HG02571 (cell line): ENCODE results near the gene RETREG2.
"Not testable (repeated sequence)": the region's sequence is repeated elsewhere in the genome, so short reads cannot be mapped to it uniquely, and the experiment has no call there.

Experiments
- ATAC-seq: cut with Tn5 transposase; IDR thresholded peaks from one replicate; pipeline ENCODE4 v1.9.1; 2021; ENCODE audit warnings: mild to moderate bottlenecking, moderate library complexity; ENCODE audit not compliant: unreplicated experiment

RETREG2 gene

GRCh38 chr2:219186754-219187456, 8.8 kb downstream of the RETREG2 start:
- no peak for ATAC-seq

DNA sequence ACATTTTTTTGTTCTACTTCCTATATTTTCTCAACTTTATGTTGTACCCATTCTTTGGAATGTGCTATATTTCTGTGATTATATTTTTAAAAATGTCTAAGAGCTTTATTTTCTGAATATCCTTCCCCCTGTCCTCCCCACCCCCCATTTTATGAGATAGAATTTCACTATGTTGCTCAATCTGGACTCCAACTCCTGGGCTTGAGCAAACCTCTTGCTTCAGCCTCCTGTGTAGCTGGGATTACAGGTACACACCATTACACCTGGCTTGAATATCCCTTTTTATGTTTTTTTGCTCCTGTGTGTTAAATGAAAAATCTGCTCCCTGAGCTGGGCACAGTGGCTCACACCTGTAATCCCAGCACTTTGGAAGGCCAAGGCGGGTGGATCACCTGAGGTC, 19.3 kb downstream of the RETREG2 start:
- no peak for ATAC-seq

DNA sequence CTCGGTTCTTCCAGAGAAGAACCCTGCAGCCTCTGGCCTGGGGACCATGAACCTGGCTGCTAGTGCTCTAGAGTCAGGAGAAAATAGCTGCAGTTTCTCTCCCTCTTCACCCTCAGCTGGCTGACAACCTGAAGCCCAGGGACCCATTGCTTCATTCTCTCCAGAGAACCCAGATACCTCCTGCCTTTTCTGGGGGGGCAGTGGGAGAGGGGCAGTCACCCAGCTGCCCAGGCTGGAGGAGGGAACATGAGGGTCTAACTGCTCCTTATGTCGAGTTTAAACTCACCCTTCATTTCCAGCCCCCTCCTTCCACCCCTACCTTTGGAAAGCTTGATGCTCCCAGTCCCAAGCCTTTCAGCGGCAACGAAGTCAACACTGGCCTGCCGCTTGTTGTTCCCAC, 20.9 kb downstream of the RETREG2 start:
- ATAC-seq: no peak

DNA sequence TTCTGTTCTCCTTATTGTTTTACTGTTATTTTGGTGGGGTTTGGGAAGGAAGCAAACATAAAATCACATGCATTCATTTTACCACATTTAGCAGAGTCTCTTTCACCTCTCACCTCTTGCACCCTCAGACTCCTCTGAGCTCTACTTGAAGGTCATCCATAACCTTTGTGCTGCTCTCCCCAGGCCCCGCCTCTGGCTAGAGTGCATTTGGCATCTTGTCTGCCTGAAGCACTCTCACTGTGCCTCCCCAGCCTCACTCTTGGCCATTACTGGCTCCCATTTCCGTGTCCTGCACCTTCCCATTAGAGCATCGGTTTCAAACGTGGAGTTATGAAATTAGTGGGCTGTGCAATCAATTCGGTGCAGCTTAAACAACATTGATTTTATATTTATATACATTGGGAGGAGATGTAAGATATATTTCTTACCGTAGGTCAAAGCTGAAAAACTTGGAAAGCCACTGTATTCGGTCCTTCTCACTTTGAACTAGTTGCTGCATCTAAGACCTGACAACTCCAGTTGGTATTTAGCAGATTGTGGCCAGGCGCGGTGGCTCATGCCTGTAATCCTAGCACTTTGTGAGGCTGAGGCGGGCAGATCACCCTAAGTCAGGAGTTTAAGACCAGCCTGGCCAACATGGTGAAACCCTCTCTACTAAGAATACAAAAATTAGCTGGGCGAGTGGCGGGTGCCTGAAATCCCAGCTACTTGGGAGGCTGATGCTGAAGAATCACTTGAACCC, 21.6 kb downstream of the RETREG2 start:
- no peak for ATAC-seq

- ATAC-seq: not testable (repeated sequence)
Observed at GRCh38 chr2:219200502-219201326, 22.6 kb downstream of the RETREG2 start.

- not testable (repeated sequence) for ATAC-seq
Observed at GRCh38 chr2:219201331-219201730, 23.3 kb downstream of the RETREG2 start.

DNA sequence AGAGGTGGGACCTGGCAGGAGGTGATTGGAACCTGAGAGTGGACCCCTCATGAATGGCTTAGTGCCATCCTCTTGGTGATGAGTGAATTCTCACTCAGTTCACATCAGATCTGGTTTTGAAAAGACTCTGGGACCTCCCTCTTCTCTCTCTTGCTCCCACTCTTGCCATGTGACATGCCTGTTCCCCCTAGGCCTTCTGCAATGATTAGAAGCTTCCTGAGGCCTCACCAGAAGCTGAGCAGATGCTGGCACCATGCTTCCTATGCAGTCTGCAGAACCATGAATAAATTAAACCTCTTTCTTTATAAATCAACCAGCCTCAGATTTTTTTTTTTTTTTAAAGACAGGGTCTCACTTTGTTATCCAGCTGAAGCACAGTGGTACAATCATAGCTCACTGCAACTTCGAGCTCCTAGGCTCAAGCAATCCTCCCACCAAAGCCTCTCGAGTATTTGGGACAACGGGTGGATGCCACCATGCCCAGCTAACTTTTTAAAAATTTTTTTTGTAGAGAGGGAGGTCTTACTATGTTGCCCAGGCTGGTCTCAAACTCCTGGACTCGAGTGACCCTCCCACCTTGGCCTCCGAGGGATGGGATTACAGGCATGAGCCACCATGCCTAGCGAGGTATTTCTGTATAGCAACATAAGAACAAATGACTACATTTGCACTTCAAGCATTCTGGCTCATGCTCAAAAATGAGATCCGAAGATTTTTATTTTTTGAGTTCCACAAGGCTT, 26.5 kb downstream of the RETREG2 start:
- no peak for ATAC-seq

GRCh38 chr2:219205165-219205538, 27.1 kb downstream of the RETREG2 start:
- ATAC-seq: no peak

DNA sequence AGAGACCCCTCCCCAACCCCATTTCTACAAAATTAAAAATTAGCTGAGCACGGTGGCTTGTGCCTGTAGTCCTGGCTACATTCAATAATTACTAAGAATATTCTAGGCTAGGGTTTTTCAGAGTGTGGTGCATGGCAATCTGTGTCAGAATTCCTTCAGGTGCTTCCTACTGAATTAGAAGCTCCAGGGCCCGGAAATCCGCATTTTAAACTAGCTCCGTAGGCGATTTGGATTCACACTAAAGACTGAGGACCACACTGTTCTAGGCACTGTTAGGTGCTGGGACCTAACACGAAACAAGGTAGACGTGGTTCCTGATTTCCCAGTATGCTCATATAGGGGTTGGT, 27.9 kb downstream of the RETREG2 start:
- ATAC-seq: no peak

- ATAC-seq: peak; percentile 97
Observed at GRCh38 chr2:219206328-219207133, 28.5 kb downstream of the RETREG2 start, which contains the start of gene ZFAND2B. Gene ZFAND2B, plus strand, starts transcription at chr2:219206782. Its CDS starts 206 bp downstream, at chr2:219206988.

GRCh38 chr2:219207134-219207883, 29.2 kb downstream of the RETREG2 start:
- no peak for ATAC-seq

DNA sequence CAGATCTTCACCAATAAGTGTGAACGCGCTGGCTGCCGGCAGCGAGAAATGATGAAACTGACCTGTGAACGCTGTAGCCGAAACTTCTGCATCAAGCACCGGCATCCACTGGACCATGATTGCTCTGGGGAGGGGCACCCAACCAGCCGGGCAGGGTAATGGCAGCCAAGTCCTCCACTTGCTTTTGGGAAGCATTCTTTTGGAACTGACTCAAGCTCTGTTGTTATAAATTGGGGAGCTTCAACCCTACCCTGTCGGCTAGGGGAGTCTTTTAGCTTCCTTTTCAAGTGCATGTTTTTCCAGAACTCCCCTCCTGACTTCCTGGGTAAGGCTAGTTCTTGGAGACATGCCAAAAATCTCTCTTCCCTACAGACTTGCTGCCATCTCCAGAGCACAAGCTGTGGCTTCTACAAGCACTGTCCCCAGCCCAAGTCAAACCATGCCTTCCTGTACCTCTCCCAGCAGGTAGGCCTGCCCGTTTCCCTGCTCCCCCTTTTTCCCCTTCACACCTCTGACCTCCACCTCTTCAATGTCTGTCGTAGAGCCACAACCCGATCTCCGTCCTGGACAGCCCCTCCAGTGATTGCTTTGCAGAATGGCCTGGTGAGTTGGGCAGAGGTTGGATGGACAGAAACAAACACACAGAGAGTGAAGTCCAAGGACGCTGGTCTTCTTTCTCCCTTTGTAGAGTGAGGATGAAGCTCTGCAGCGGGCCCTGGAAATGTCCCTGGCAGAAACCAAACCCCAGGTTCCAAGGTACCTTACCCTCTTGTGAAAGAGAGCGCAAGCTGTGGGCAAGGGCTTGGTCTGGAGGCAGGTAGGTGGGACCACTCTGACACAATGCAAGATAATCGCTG, 30.0 kb downstream of the RETREG2 start:
- no peak for ATAC-seq

- ATAC-seq: no peak
Observed at GRCh38 chr2:219209236-219210195, 31.4 kb downstream of the RETREG2 start.

GRCh38 chr2:219210196-219210885, 32.3 kb downstream of the RETREG2 start:
- no peak for ATAC-seq

GRCh38 chr2:219210886-219211362, 32.8 kb downstream of the RETREG2 start:
- ATAC-seq: no peak

GRCh38 chr2:219213026-219213415, 34.9 kb downstream of the RETREG2 start:
- no peak for ATAC-seq
